GM18507 (cell line): ENCODE measurements around the gene CYS1.
A peak's percentile ranks its signal among the peaks of the same experiment; 100 is the strongest.
"Not testable (repeated sequence)": the region's sequence is repeated elsewhere in the genome, so short reads cannot be mapped to it uniquely, and the experiment has no call there.

Experiments used
- DNase-seq: peaks from one replicate; pipeline ENCODE4 v3.0.0; 2011; ENCODE audit warnings: low read depth; ENCODE audit not compliant: insufficient read length; ENCODE audit errors: extremely low spot score
- FAIRE-seq: peaks from 2 replicates; lab custom pipeline; 2011; peaks lifted over from hg19 to GRCh38; lab: Jason Lieb, UNC

The CYS1 gene

GRCh38 chr2:10095175-10095574 is 15.0 kb upstream of the CYS1 start:
- no peak for DNase-seq
- no peak for FAIRE-seq

- no peak for FAIRE-seq
- no peak for DNase-seq
Measured at GRCh38 chr2:10094271-10094814, 14.1 kb upstream of the CYS1 start.

GRCh38 chr2:10091889-10092244 is 11.7 kb upstream of the CYS1 start:
- DNase-seq, FAIRE-seq: not testable (repeated sequence)

- DNase-seq: no peak
- FAIRE-seq: peak; percentile 9
Measured at GRCh38 chr2:10091182-10091888, 11.1 kb upstream of the CYS1 start.

GRCh38 chr2:10089565-10090190 is 9.5 kb upstream of the CYS1 start:
- DNase-seq: no peak
- peak; percentile 96 for FAIRE-seq

GRCh38 chr2:10087360-10087759 is 7.1 kb upstream of the CYS1 start:
- FAIRE-seq: no peak

GRCh38 chr2:10086950-10087349 is 6.7 kb upstream of the CYS1 start:
- DNase-seq: no peak
- no peak for FAIRE-seq

More at GRCh38 chr2:10087360-10087759, 7.1 kb upstream of the CYS1 start:
- no peak for DNase-seq

- no peak for DNase-seq
- FAIRE-seq: peak; percentile 57
Measured at GRCh38 chr2:10085668-10086059, 5.5 kb upstream of the CYS1 start.

- FAIRE-seq (no peak), DNase-seq (no peak)
Measured at GRCh38 chr2:10085043-10085667, 4.9 kb upstream of the CYS1 start.

- no peak for FAIRE-seq
Measured at GRCh38 chr2:10084223-10084865, 4.1 kb upstream of the CYS1 start.

GRCh38 chr2:10083692-10084211 is 3.5 kb upstream of the CYS1 start:
- DNase-seq: no peak
- peak; percentile 85 for FAIRE-seq

More at GRCh38 chr2:10084223-10084865, 4.1 kb upstream of the CYS1 start:
- DNase-seq: no peak

- no peak for FAIRE-seq
- DNase-seq: no peak
Measured at GRCh38 chr2:10083046-10083445, 2.8 kb upstream of the CYS1 start.

- DNase-seq (no peak), FAIRE-seq (peak; percentile 79)
Measured at GRCh38 chr2:10080536-10081304, 509 bp upstream of the CYS1 start.

GRCh38 chr2:10079266-10079869 is 843 bp downstream of the CYS1 start:
- DNase-seq: no peak

GRCh38 chr2:10078704-10079265 is 1.4 kb downstream of the CYS1 start:
- no peak for DNase-seq

More at GRCh38 chr2:10079266-10079869, 843 bp downstream of the CYS1 start:
- FAIRE-seq: peak; percentile 31

GRCh38 chr2:10078001-10078400 is 2.2 kb downstream of the CYS1 start:
- FAIRE-seq (no peak), DNase-seq (no peak)

More at GRCh38 chr2:10078704-10079265, 1.4 kb downstream of the CYS1 start:
- peak; percentile 63 for FAIRE-seq

GRCh38 chr2:10076988-10077527 is 3.2 kb downstream of the CYS1 start:
- FAIRE-seq (no peak), DNase-seq (no peak)

GRCh38 chr2:10076511-10076910 is 3.7 kb downstream of the CYS1 start:
- FAIRE-seq: no peak

More at GRCh38 chr2:10076511-10076910, 3.7 kb downstream of the CYS1 start:
- DNase-seq: no peak
